Ishikawa (cell line): ENCODE results near the gene TMCC1.

Source experiments
- CEBPB ChIP-seq: IDR thresholded peaks from 2 replicates; pipeline ENCODE4 v1.6.1; 2012
- CREB1 ChIP-seq: IDR thresholded peaks from 2 replicates; pipeline ENCODE4 v1.6.1; 2012; ENCODE audit warnings: low read depth
- EGR1 ChIP-seq: IDR thresholded peaks from 2 replicates; pipeline ENCODE4 v1.6.1; 2012
- EP300 ChIP-seq: IDR thresholded peaks from 2 replicates; pipeline ENCODE4 v1.6.1; 2012; ENCODE audit warnings: borderline replicate concordance
- FOXM1 ChIP-seq: IDR thresholded peaks from 2 replicates; pipeline ENCODE4 v1.6.1; 2012; ENCODE audit warnings: low read depth, borderline replicate concordance
- MAX ChIP-seq: IDR thresholded peaks from 2 replicates; pipeline ENCODE4 v1.6.1; 2012
- NFIC ChIP-seq: IDR thresholded peaks from 2 replicates; pipeline ENCODE4 v1.6.1; 2012
- RAD21 ChIP-seq: IDR thresholded peaks from 2 replicates; pipeline ENCODE4 v1.6.1; 2012; ENCODE audit warnings: low read depth
- REST ChIP-seq: IDR thresholded peaks from 2 replicates; pipeline ENCODE4 v1.6.1; 2012; ENCODE audit warnings: low read depth, mild to moderate bottlenecking
- TAF1 ChIP-seq: IDR thresholded peaks from 2 replicates; pipeline ENCODE4 v1.6.1; 2012; ENCODE audit warnings: low read depth, mild to moderate bottlenecking
- TCF12 ChIP-seq: IDR thresholded peaks from 2 replicates; pipeline ENCODE4 v1.6.1; 2012; ENCODE audit warnings: low read depth
- TEAD4 ChIP-seq: IDR thresholded peaks from 2 replicates; pipeline ENCODE4 v1.6.1; 2012
- USF1 ChIP-seq: IDR thresholded peaks from 2 replicates; pipeline ENCODE4 v1.6.1; 2012
- YY1 ChIP-seq: IDR thresholded peaks from 2 replicates; pipeline ENCODE4 v1.6.1; 2012; ENCODE audit warnings: low read depth
- ZBTB7A ChIP-seq: IDR thresholded peaks from 2 replicates; pipeline ENCODE4 v1.6.1; 2012; ENCODE audit warnings: low read depth

TMCC1 gene

DNA sequence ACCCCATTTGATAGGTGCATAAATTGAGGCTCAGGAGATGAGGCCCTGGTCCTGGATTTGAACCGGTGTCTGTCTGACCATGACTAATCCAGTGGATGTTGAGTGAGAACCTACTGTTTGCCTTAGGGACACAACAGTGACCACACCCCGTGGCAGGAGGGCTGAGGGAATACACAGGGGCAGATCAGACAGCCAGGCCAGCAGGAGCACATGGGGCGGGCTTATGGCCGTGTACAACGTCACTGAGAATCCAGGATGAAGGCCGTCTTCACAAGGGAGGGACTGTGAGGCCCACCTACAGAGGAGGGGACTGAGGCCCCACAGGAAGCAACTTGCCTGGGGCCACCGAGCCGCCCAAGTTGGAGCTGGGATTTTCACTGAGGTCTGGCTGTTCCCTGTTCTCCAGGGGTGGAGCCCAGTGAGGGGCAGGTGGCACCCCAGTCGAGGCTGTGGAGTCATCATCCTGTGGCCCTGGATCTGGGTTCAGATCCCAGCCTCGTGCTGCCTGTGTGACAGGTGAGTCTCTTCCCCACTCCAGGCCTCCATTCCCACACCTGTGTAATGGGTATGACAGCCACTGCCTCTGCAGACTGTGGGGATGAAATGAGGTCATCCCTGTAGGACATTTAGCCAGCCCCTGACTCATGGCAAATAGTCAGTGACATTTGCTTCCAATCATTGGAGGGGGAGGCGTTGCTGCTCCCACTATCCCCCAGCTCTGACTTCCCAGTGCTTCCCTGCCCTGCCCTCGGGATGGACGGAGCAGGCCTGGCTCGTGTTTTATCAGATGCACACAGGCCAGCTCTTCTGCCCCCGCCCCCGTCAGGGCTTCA, 280.8 kb downstream of the TMCC1 start:
- no peak for TF ChIP-seq NFIC
- TF ChIP-seq MAX, result no peak
- TF ChIP-seq TAF1, result no peak
- TF ChIP-seq RAD21, result no peak
- no peak for TF ChIP-seq TEAD4
- no peak for TF ChIP-seq EGR1
- TF ChIP-seq USF1, result no peak
- no peak for TF ChIP-seq YY1
- TF ChIP-seq EP300, result no peak
- no peak for TF ChIP-seq TCF12

DNA sequence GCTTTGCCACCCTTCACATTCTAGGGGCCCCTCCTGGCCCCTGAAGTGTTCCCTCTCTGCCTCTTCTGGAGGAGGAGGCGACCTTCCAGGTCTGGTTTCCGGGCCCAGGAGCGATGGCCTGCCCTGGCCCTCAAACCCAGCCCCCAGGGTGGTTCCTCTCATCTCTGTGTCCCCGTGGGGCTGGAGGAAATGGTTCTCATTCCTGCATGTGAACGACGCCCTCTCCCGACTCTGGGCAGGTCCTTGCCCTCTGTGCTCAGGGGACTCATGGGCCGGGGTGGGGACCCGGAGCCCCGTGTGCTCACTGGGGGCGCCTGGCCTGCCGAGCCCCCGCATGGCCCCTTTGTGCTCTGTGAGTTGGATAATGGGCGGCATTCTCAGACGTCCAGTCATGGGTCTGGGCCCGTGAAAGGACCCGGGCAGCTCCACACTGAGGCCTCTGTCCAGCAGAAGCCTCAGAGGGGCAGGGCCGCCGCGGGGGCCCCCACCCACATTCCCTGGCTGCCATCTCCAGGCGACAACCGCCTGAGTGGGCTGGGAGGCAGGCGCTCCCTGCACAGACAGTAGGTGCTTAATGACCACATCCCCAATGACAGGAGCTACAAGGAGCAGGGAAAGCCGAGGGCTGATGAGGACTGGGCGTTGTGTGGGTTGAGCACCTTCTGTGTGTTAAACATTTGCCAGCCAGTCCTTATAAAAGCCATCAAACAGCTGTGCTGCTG, 281.5 kb downstream of the TMCC1 start:
- TF ChIP-seq TCF12, result peak; percentile 73; the same call in 1 of the 2 replicates
- no peak for TF ChIP-seq CREB1
- TF ChIP-seq MAX, result no peak; the same call in 1 of the 2 replicates
- TF ChIP-seq USF1, result no peak
- TF ChIP-seq RAD21, result peak; percentile 24; the same call in 1 of the 2 replicates
- peak; percentile 75; the same call in 1 of the 2 replicates for TF ChIP-seq EP300
- TF ChIP-seq TEAD4, result peak; percentile 61
- 0 out of 2 replicates have a peak, but pooled peaks have one; percentile 10 for TF ChIP-seq NFIC
- TF ChIP-seq ZBTB7A, result peak; percentile 65
- TF ChIP-seq FOXM1, result peak; percentile 44; the same call in 1 of the 2 replicates
- TF ChIP-seq REST, result peak; percentile 54

DNA sequence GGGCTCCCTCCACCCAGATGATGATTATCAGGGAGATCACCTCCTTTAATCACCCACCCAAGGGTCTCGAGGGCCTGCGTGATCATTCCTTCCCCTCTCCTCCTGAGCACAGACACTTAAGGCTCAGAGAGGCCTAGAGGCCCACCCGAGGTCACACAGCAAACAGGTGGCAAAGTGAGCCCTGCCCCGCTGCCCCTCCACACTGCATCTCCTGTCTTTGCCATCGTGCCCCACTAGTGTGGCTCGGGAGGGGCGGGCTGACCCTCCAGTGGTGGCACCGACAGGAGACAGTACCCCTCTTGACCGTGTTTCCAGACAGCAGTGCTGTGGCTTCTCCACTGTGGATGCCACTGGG, 282.1 kb downstream of the TMCC1 start:
- TF ChIP-seq TEAD4 (no peak), YY1 (no peak), EP300 (no peak), CREB1 (no peak), RAD21 (no peak), REST (no peak), TCF12 (no peak), MAX (no peak), EGR1 (no peak), NFIC (no peak), USF1 (no peak), CEBPB (no peak), ZBTB7A (no peak), TAF1 (no peak)

GRCh38 chr3:129610276-129610675, 283.2 kb downstream of the TMCC1 start:
- no peak for TF ChIP-seq REST
